Activated T-cell treated with anti-CD3 and anti-CD28 coated beads, Interleukin-2, amount 50 U/mL, for 72 hours (primary cell): Measurements from ENCODE around the gene KRT8. TPM values are rescaled to one million over a fixed set of nuclear protein-coding genes. Genes with fewer than 3 reads are reported as not detected.
"Not testable (repeated sequence)": the region's sequence is repeated elsewhere in the genome, so short reads cannot be mapped to it uniquely, and the experiment has no call there.

Experiments used
- ATAC-seq, 2 donors: fragments of 150-1000 bp; cut with Tn5 transposase; replicated peaks in 1 of 2; 2 replicates each; pipeline ENCODE4 v1.10.0; 2021; ENCODE audit warnings: moderate library complexity in 2 of 2, mild to moderate bottlenecking in 1 of 2
- DNase-seq, 2 donors: peaks; one replicate each; pipeline ENCODE4 v3.0.0; 2021 to 2022; ENCODE audit warnings: mixed read lengths in 1 of 2
- H3K27ac Mint-ChIP-seq: one replicate; pipeline ENCODE4 v1.8.0; 2022; ENCODE audit warnings: mild to moderate bottlenecking, moderate library complexity, mixed read lengths
- H3K27me3 Mint-ChIP-seq: one replicate; pipeline ENCODE4 v1.8.0; 2022; ENCODE audit warnings: low read depth, mixed read lengths
- H3K36me3 Mint-ChIP-seq, 2 donors: one replicate each; pipeline ENCODE4 v1.8.0; 2022; ENCODE audit warnings: mixed read lengths in 2 of 2, mild to moderate bottlenecking in 1 of 2; ENCODE audit not compliant: insufficient read depth in 2 of 2
- H3K4me1 Mint-ChIP-seq: one replicate; pipeline ENCODE4 v1.8.0; 2022; ENCODE audit warnings: low read depth, mixed read lengths
- H3K4me3 Mint-ChIP-seq, 2 donors: one replicate each; pipeline ENCODE4 v1.8.0; 2022; ENCODE audit warnings: mild to moderate bottlenecking in 2 of 2, mixed read lengths in 2 of 2, moderate library complexity in 2 of 2
- H3K9me3 Mint-ChIP-seq, 2 donors: one replicate each; pipeline ENCODE4 v1.8.0; 2022; ENCODE audit warnings: mixed read lengths in 2 of 2
- total RNA-seq, 2 donors: library from RNA; stranded (reverse); gene quantifications; one replicate each; pipeline ENCODE4 v1.2.3, GENCODE V29; 2022

Gene KRT8
- total RNA-seq, 2 donors from 2014 or later, result 0.65 TPM

DNA sequence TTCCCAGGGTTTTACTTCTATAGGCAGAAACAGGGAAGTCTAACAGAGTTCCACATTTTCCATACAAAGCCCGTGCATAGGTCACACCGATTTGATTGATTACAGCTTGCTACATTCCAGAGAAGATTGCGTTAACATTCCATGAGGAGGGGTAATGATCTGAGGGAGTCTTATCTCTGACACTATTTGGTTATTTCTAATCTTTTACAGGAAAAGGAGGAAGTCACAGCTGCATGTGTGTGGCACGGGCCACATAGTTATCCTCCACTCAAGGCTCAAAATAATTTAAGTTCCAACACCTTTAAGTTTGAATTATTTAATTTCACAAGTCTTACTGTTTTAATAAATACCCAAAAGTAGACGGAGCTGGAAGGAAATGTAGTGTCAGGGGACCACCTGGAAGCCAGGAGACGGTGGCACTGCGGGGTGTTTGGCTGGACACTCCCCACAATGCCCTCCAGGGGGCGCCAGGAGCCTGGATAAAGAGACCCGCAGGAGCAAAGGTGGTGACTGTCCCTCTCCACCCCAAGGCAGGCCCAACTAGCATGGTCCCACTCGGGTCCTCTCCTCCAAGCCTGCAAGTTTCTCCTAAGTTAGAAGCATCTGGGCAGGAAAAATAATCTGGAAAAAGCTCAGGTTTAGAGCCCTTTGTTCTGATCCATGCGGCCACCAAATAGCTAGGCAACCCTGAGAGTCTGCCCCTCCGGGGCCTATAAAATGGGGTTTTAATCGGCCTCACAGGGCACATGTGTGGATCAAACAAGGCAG lies 20.2 kb downstream of the KRT8 start:
- H3K4me1 Mint-ChIP-seq, result peaks cover 6% of the 10 kb centered on the region

DNA sequence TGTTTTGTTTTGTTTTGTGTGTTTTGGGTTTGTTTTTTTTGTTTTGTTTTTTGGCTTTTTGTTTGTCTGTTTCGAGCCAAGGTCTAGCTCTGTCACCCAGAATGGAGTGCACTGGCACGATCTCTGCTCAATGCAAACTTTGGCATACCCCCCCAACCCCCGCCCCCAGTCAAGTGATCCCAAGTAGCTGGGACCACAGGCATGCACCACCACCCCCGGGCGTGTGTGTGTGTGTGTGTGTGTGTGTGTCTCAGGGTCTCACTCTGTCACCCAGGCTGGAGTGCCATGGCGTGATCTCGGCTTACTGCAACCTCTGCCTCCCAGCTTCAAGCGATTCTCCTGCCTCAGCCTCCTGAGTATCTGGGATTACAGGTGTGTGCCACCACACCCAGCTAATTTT lies 24.4 kb downstream of the KRT8 start:
- not testable (repeated sequence) for DNase-seq, H3K36me3 Mint-ChIP-seq, H3K27ac Mint-ChIP-seq, H3K9me3 Mint-ChIP-seq, H3K4me1 Mint-ChIP-seq, ATAC-seq
- H3K27me3 Mint-ChIP-seq, result peaks cover 23% of the 10 kb centered on the region
- peak overlapping the region in 1 of 2 donors; percentile 71 for H3K4me3 Mint-ChIP-seq

More for the DNA sequence above, 20.2 kb downstream of the KRT8 start:
- Mint-ChIP-seq H3K4me3 (no peak overlapping the region), H3K36me3 (no peaks in the 10 kb centered on the region), H3K9me3 (no peaks in the 10 kb centered on the region), H3K27me3 (peaks cover 23% of the 10 kb centered on the region), H3K27ac (no peak overlapping the region)
- DNase-seq (peak; percentile 82 to 86), ATAC-seq (peak; percentile 78 to 81)

DNA sequence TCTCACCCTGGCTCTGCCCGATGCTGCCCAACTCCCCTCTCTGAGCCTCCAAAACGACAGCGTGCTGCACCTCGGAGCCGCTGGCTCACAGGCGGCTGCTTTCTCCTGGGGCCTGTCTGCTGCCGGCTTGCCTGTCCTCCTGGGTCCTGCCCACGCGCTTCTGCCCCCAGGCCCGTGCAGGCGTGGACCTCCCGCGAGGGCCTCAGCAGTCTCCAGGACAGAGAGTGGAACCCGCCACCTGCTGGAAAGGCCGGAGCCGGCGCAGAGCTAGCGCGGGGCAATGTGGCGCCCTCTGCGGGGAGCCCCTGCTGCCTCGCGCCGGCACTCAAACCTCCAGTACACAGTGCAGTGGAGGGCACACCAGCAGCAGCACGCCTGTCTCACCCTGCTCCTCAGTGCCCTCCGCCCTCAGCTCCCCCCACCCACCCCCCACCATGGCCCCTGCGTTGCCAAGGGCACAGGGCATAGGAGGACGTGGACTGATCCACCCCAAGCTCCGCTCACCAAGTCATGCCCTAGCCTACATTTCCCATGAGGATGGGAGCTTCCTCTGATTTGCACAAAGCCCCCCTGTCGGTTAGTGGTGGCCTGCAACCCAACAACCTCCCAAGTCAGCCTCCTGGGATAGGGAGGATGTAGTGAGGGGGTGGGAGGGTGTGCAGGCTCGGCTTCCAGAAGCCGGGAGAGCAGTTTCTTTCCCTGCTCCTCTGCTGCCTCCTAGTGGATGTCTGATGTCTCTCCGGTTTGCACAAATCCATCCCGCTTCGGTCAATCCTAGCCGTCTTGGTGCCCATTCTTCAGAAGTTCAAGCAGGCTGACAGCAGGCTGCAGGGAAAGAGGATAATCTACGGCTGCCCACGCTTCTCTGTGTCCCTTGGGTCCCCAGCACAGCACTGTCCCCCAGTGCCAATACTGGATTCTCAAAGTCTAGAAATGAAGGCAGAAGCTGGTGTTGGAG lies 25.2 kb downstream of the KRT8 start:
- DNase-seq, result peak; percentile 80 to 82
- Mint-ChIP-seq H3K4me3 (peak overlapping the region; percentile 71 to 75), H3K9me3 (no peaks in the 10 kb centered on the region), H3K36me3 (no peaks in the 10 kb centered on the region), H3K27ac (no peak overlapping the region), H3K4me1 (peaks cover 9% of the 10 kb centered on the region), H3K27me3 (peaks cover 22% of the 10 kb centered on the region)
- ATAC-seq, result peak; percentile 93 to 97

DNA sequence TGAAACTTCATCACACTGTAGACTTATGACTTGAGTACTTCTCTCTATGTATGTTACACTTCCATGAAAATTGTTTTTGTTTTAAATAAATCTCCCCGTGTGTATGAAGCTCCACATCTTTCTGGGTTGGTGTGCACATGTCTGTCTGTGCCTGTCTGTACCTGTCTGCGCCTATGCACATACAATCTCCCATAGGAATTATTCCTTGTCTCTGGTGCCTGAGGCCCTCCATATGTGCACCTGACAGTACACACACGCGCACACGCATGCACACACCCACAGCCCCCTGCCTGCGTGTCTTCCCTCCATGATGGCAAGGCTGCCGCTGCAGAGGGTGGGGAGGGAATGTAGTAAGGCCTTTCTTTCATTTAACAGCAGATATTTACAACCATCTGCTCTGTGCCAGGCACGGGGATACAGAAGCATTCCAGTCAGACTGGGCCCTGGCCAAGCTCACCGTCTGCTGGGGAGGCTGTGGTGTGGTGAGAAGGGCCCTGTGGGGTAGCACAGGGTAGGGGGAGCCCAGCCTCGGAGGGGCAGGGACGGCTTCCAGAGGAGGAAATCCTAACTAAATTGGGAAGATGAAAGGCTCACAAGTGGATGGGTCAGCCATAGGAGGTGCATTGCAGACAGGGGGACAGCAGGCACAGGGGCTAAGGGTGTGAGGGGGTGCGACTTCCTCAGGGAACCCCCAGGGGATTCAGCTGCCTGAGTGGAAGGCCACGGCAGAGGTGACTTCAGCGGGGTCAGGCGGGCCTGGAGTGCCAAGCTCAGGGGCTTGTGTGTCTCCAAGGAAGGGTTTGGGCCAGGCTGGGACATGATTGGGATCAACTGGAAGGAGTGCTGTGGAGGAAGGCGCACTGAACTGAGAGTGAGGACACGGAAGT lies 26.1 kb downstream of the KRT8 start:
- ATAC-seq (no peak), DNase-seq (no peak)
- Mint-ChIP-seq H3K27ac (no peak overlapping the region), H3K27me3 (peaks cover 17% of the 10 kb centered on the region), H3K36me3 (no peaks in the 10 kb centered on the region), H3K9me3 (no peaks in the 10 kb centered on the region), H3K4me1 (peaks cover 17% of the 10 kb centered on the region), H3K4me3 (peak overlapping the region; percentile 12 to 54)

DNA sequence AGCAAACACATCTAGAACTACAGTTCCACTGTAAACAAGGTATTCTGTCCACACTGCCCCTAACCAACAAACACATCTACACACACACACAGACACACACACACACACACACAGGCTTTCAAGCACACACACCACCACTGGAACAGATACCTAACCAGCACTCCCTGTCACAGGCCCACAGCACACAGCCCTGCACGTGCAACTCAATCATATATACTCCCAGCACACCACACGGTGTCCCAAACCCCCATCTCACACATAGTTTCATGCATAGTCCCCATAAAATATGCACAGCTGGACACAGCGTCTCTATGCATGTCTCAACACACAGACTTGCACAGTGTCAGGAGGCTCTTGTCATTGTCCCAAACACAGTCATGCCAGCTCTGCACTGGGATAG lies 27.6 kb downstream of the KRT8 start:
- ATAC-seq (no peak), DNase-seq (no peak)
- Mint-ChIP-seq H3K27ac (no peak overlapping the region), H3K4me1 (peaks cover 27% of the 10 kb centered on the region), H3K36me3 (no peaks in the 10 kb centered on the region), H3K9me3 (no peaks in the 10 kb centered on the region), H3K4me3 (no peak overlapping the region), H3K27me3 (peaks cover 32% of the 10 kb centered on the region)

DNA sequence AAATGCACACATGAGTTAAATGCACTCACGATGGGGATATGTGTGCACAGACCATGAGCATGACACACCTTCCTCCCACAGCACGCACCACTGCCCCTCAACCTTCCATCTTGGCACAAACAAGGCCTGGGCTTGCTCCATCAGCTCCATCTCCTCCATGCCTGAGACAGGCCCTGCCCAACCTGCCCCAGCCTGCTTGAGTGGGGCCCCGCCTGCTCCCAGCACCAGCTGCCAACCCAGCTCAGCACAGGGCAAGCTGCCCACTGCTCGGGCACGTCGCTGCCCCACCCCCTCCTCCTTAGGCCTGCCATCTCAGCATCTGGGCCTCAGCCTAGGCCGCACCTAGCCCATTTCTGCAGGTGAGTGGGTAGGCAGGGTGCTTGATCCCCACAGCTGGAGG lies 28.5 kb downstream of the KRT8 start:
- H3K4me1 Mint-ChIP-seq, result peaks cover 27% of the 10 kb centered on the region
- H3K36me3 Mint-ChIP-seq, result no peaks in the 10 kb centered on the region
- no peaks in the 10 kb centered on the region for H3K9me3 Mint-ChIP-seq
- ATAC-seq (no peak), DNase-seq (no peak)
- peaks cover 31% of the 10 kb centered on the region for H3K27me3 Mint-ChIP-seq
- no peak overlapping the region for H3K27ac Mint-ChIP-seq
- H3K4me3 Mint-ChIP-seq, result no peak overlapping the region

DNA sequence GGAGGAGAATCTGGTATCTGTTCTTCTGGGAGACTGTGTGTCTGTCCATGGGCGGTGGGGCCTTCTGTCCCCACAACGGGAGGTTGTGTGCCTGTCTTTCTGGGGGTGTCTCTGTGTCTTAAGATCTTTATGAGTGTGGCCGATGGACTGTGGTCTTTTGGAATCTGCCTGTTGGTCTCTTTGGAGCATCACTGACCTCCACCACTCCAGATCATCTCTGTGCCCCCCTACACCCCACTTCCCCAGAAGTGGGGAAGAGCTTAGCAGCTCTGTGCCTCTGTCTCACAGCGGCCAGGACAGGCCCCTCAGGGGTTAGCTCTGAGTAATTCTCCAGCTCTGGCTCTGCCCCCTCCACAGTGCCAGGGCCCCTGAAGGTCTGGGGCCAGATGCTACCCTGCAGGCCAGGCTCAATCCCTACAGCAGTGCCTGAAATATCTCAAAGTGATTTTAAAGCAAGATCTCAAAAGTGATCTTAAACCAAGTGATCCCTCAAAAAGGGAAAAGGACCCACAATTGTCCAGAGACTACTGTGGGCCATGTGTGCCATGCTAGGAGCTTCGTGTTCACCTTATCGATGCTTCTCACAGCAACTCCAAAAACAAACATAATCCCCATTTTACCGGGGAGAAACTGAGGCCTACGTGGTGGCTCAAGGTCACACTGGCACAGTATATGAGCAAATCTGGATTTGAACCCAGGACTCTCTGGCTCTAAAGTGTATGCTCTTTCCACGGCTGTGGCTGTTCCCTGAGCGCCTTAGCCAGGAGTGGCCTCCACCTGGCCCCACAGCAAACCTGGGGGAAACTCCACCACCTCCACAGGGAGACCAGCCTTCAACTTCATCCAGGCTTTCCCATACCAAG lies 30.1 kb downstream of the KRT8 start:
- peaks cover 31% of the 10 kb centered on the region for H3K4me1 Mint-ChIP-seq
- ATAC-seq, result no peak
- no peak for DNase-seq
- H3K27ac Mint-ChIP-seq, result no peak overlapping the region
- no peaks in the 10 kb centered on the region for H3K36me3 Mint-ChIP-seq
- H3K4me3 Mint-ChIP-seq, result peak overlapping the region; percentile 72 to 73
- peaks cover 16% of the 10 kb centered on the region for H3K27me3 Mint-ChIP-seq
- no peaks in the 10 kb centered on the region for H3K9me3 Mint-ChIP-seq

DNA sequence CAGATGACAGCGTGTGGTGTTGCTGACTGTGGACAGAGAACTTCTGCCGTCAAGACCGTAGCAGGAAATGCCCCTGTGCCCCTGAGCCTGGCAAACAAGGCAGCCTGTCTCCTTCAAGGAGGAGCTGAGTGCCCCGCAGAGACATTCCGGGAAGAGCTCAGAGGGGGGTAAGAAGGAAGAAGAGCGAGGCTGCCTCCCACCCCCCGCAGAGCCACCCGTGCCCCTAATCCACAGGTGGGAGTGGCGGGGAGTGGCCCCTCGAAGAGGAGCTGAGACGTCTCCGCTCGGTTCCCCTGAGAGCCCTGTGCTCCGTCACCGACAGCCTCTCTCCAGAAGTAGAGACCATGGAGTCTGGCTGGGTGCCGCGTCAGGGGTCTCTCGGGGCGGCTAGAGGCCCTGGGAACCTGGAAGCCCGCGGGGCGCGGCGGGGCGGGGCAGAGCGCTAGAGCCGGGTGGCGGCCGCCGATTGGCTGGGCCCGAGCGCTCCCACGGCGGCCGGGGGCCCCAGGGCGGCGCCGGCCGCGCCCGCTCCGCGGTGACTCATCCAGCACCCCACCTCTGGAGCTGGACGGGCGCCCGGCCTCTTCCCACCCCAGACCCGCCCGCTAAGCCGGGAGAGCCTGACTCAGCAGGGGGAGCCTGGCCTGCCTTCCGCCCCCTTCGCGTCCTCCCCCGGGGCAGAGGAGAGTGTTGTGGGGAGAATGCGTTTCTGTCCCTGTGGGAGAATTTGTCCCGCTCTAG lies 30.9 kb downstream of the KRT8 start:
- H3K4me3 Mint-ChIP-seq, result peak overlapping the region; percentile 72 to 77
- no peaks in the 10 kb centered on the region for H3K9me3 Mint-ChIP-seq
- peaks cover 29% of the 10 kb centered on the region for H3K4me1 Mint-ChIP-seq
- H3K27ac Mint-ChIP-seq, result no peak overlapping the region
- DNase-seq (peak; percentile 60 to 63), ATAC-seq (peak; percentile 81 to 86)
- peaks cover 16% of the 10 kb centered on the region for H3K27me3 Mint-ChIP-seq
- H3K36me3 Mint-ChIP-seq, result no peaks in the 10 kb centered on the region

DNA sequence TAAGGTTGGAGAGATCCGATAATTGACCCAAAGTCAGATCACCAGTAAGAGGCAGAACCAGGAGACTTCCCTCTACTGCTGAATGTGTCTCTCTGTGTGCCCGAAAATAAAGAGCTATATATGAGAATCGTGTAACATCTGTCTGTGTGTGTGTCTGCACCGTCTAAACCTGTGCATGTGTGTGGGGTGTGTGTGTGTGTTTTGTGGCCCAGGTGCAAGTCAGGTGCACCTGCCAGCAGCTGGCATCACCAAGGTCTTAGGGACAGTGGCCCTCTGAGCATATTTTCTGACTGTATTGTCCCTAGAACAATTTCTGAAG lies 31.4 kb downstream of the KRT8 start:
- Mint-ChIP-seq H3K9me3 (no peaks in the 10 kb centered on the region), H3K27me3 (peaks cover 16% of the 10 kb centered on the region), H3K27ac (no peak overlapping the region), H3K4me3 (peak overlapping the region; percentile 45 to 77), H3K36me3 (no peaks in the 10 kb centered on the region), H3K4me1 (peaks cover 29% of the 10 kb centered on the region)
- DNase-seq (no peak), ATAC-seq (no peak)

DNA sequence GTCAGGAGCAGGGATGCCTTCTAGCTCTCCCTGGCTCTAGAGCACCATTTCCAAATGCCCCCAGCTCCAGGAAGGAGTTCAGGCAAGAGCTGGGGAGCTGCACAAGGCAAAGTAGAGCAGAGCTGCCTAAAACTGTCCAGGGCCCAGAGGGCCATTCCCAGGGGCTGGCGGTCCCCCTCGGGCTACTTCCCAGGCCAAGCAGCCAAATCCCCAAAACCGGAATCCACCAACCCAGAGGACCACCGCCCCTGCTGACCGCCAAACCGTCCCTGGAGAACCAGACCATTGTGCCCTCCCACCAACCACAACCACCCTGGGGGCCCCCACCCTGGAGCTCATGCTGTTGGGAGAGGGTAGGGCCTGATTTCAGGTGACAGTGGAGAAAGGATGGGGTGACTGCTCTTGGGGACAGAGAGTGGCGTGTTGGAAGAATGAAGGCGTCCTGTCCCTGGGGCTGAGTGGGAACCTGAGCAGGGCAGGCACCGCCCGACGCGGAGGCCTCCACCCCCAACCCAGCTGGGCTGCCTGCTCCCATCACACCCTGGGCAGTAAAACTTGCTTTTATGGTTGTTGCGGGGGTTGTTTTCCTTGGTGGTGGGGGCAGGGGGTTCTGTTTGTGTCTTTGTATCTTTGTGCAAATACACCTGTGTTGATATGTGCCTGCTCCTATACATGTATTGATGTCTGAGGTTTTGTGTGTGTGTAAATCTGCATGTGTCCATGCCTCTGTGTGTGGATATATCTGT lies 32.1 kb downstream of the KRT8 start:
- DNase-seq (no peak), ATAC-seq (no peak)
- Mint-ChIP-seq H3K4me3 (peak overlapping the region; percentile 45 to 77), H3K4me1 (peaks cover 31% of the 10 kb centered on the region), H3K36me3 (no peaks in the 10 kb centered on the region), H3K9me3 (no peaks in the 10 kb centered on the region), H3K27me3 (peaks cover 16% of the 10 kb centered on the region), H3K27ac (no peak overlapping the region)
